Myocyte (in vitro differentiated cells): Measurements from ENCODE around the gene KBTBD12. TPM values are rescaled to one million over a fixed set of nuclear protein-coding genes. Genes with fewer than 3 reads are reported as not detected.

ENCODE experiments used
- DNase-seq: peaks from one replicate; pipeline ENCODE4 v3.0.0-alpha.2; 2012; ENCODE audit warnings: low read depth
- total RNA-seq: library from RNA; depleted of rRNA; stranded (reverse); fragments of >200 nt; gene quantifications from 2 replicates; pipeline ENCODE4 v1.2.3, GENCODE V29; 2014

KBTBD12 gene
- total RNA-seq, 1 donor from 2014 or later = 0.64 TPM

DNA sequence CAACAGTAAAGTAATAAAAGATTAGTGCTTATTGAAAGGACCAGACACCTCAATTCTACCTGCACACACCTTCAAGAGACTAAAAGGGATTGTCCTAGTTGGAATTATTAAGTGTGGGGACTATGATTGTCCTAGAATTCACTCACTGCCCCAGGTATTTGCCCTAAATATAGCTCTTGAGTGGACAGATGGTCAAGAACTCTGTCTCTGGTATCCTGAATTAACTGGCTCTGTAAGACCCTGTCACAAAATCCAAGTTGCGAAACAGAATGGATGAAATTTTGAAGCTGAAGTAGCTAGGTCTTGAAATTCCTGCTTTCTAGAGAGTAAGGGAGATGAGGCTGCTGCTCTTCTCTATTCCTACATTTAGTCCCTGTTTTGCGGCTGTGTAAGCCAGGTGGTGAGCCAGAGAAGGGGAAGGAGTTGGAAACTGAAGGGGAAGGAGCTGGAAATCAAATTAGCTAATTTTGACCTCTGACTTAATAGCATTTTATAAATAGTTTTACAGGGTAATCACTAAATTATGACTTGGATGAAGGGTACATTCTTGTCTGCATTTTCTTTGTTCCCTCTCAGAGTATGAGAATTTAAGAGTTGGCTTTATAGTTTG lies 34.5 kb downstream of the KBTBD12 start:
- DNase-seq = peak; percentile 6

DNA sequence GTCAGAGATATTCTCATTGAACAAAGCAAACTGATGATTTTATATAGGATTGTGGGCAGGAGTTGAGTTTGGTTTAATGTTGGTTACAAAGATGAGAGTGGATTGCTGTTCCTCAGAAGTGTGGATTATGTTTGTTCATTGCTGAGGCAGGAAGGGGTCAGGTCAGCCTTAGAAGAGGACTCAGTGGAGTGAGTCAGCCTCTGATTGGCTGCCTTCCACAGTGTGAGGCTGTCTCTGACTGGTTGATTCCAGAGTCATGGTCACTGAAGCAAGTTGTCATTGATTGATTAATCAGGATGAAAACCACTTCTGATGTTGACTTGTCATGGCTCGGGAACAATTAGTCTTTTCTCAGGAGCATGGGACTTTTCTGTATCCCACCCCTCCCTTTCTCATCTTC lies 36.2 kb downstream of the KBTBD12 start:
- DNase-seq = peak; percentile 15

DNA sequence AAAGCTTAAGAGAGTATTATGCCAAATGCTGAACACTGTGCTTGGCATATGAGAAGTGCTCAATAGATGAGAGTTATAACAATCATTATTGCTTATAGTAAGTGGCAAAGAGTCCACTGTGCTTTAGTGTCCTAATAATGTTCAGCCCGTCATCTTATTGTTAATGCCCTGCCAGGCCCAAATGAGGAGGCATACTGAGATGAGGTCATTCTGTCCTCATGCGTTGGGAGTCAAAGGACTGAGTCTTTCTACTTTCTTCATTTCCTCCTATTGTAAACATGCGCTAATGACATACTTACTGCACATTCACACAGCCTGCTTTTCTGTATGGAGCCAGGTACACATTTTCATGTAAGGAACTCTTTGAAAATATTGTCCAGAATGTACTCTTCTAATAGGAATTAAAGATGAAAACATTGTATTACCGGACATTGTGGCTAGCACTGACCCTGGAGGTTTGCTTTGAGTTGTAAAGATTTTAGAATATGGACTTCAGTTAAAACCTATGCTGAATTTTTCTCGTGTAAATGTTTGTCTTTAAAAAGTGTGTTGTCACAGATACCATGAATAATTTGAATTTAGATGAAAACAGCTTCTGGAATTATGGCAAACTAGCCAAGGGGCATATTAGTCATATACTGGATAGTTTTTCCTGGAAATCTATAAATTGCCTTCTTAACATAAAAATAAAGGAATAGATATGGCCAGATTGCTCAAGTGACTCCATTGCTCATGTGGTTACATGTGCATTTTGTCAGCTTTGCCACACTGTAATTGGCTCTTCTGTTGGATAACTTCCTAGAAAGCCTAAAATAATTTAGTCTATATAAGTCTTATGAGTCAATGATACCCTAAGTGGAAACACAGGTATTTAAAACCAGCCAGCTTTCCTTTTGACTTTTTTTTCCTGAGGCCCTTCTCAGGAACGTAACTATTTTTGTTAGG lies 38.3 kb downstream of the KBTBD12 start:
- peak; percentile 18 for DNase-seq

DNA sequence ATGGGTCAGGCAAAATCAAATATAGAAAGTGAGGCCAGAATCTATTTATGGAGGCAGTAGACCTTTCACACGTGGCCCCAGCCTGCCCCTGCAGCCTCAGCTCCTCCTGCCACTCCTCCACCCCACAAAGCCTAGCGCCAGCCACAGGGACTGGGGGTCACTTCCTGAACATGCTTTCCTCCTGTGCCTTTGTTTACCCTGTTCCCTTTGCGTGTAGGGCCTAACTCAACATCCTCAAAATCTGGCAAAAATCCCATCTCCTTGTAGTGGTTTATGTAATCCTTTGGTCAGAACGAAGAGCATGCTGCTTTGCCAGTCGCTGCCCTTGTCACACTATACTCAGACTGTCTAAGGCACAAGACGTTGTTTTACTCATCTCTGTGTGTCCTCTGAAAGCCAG lies 39.6 kb downstream of the KBTBD12 start:
- peak; percentile 58 for DNase-seq

DNA sequence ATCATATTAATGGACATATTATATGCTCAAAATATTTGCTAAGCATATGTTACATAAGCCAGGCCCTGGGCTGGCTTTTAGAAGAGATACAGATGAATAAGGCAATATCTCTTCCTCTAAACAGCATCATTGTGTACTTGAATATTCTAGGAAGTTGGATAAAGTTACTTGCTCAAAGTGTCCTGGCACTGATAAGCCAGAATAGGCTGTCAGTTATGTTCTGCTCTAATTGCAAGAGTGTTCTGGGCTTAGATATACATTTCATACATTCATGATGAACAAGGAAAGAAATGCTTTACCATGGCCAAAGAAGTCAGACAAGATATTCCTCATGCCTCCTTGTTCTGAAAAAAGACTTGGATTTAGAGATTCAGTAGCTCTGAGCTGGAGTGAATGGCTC lies 40.7 kb downstream of the KBTBD12 start:
- no peak for DNase-seq

DNA sequence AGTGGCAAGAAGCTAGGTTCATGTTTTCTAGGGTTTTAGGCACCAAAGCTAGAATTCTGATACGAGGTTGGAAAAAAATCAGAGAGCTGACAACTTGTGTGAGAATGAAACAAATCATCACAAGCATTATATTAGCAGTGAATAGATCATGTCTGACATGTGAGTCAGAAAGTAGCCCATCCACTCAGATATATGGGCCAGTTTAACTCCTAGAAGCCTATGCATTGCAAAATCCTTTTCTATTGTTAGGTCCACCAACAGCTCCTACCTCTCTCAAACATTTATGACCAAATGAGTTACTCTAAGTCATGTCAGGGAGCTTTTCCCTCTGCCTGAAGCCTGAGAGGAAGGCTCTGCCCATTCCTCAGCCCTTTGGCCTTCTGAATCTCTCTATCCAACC lies 44.0 kb downstream of the KBTBD12 start:
- DNase-seq = no peak

DNA sequence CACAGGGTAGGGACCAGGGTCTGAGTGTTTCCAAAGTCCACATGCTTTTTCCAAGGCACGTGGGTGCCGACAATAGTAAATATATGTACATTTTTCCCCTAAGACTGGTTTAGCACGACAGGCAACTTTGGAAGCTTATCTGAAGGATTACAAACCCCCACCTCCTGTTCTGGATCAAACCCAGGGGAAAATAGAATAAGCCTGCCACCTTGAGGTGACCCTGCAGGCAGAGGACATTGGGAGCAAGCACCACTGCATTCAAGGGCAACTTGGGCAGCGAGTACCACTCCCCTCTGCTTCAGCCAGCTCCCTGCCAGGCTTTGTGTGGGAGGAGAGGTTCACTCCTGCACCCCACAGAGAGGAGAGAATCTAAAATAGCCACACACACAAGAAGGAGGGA lies 44.8 kb downstream of the KBTBD12 start:
- peak; percentile 51 for DNase-seq

DNA sequence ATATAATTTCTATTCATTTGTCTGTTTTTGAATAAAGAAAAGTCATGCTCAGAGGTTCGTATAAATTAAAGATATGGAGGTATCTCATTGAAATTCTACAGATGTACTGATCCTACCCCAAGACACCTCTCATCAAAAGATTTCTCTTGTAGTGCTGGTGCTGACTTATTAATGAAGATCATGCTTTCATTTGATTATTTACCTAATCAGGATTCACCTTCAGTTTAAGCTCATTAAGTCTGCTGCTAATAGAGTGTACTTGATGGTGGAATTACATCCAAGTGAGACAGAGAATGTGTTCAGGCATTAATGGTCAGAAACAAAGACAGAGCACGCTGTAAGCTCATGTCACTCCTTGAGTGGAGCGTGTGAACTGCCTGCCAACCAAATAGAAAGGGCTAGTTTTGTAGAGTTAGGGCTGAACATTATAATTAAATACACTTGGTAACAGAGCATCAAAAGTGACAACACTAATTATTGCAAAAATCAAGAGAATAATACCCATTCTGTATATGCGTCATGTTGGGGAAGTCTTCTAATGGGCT lies 45.5 kb downstream of the KBTBD12 start:
- no peak for DNase-seq

DNA sequence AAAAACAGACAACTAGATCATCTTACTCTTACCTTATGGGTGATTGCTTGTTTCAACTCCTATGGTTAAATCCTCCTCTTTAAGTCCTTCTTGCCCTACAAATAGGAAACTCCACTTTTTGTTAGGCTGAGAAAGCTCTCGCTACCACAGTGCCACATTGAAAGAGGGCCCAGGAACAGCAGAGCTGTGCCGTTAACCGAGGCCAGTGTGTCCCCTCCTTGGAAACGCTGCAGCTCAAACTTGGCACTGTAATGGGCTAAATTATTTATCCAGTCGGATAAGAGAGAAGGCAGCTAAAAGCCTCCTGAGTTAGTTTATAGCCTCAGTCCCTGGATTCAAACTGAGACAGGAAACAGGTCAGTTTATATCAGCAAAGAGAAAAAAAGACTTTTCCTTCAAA lies 46.1 kb downstream of the KBTBD12 start:
- no peak for DNase-seq

DNA sequence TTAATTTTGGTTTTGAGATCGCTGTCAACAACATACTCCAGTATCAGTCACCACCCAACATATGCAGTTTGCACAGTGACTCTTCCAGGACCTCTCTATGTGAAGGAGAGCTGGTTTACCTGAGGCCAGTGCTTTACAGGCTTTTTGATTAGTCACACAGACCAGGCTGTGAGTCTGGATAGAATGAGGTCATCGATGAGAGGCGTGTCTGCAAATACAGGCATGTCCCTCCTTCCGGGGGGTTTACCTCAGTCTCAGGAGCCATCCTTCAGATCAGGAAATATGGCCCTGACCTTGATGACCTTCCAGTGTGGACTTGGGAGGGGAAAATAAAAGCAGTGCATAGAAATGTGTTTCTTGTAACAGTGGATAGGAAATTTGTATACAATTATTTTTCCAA lies 46.9 kb downstream of the KBTBD12 start:
- no peak for DNase-seq

DNA sequence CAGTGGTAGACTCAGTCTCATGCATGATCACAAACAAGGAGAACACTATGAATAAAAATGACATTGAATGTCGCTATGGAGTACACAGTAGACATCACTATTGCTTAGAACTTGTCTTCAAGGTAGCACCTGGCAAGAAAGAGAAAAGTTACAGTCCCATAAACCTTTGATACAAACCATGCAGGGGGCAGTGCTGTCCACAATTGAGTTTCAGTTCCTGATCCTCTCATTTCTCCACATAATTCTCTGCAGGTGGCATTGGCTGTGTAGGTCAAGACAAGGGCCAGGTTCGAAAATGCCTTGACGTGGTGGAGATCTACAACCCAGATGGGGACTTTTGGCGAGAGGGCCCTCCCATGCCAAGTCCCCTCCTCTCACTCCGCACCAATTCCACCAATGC lies 47.9 kb downstream of the KBTBD12 start:
- DNase-seq = no peak

DNA sequence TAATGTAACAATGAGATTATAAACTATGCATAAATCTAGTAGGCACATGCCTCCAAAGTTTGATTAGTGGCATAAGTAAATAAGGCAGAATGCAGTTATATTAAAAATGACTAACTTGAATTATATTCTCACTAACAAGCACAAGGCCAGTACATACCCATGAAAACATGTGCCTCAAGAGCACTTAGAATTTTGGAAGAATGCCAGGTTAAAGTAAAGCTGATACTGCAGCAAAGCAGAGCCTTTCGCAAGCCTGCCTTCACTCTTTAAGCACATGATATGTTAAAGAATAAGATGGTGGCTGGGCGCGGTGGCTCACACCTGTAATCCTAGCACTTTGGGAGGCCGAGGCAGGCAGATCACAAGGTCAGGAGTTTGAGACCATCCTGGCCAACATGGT lies 49.0 kb downstream of the KBTBD12 start:
- DNase-seq = no peak

DNA sequence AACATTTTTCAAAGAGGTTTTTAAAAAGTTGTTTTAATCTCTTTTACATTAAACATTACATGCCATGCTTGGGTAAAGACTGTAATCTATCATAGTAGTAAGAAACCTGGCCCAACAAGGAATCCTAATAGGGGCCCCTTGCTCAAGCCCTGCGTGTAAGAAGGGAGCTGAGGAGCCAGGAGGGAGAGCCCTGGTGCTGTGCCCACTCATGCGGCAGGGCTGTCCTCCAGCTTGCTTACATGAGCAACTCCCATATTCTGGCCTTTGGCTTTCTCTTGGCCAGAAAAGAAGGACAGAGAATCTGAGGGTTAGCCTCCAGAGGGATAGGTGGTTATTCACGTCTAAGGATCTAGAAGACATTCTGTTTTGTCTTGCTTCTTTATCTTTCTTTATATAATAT lies 49.8 kb downstream of the KBTBD12 start:
- no peak for DNase-seq

DNA sequence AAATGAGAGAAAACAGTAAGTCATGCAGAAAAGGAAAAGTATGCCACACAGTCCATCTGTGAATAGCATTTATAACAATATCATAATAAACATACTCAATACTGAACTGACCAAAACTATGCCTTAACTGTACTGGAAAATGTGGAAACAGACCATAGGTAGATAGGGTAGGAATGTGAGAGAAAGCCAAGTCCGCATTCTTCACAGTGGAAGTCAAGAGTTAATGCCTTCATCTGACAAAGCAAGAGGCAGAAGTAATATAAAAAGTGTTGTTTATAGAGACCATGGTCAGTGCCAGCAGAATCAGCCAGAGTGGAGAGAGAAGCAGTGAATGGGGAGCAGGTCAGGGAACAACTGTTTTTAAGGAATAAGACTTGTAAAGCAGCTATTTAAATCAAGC lies 52.3 kb downstream of the KBTBD12 start:
- DNase-seq = no peak

DNA sequence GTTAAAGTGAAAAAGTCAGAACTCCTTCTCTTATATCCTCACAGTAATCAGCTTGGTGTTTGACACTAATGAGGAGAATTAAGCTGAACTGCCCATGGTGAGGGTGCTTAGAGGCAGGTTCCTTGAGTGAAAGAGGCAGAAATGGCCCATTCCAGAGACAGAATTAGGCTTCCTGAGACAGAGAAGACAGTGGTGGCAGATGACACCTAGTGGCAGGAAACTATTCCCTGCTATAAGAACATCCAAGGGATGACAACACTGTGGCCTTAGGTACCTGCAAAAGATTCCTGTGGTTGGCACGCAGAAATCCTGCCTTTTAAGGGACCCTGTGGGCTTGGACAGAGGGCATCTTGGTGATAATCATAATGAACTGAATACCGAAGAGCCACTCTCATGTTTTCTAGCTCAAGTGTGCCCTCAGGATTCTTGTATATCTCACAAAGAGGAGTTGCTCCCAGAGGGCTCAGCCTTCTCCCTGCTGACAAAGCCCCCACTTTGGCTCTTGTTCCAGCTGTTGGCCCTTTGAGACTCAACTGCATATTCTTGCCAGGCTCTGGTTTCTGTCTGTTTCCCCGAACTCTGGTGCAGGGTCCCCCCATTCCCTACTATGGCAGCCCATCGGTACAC lies 56.0 kb downstream of the KBTBD12 start:
- DNase-seq = peak; percentile 63

DNA sequence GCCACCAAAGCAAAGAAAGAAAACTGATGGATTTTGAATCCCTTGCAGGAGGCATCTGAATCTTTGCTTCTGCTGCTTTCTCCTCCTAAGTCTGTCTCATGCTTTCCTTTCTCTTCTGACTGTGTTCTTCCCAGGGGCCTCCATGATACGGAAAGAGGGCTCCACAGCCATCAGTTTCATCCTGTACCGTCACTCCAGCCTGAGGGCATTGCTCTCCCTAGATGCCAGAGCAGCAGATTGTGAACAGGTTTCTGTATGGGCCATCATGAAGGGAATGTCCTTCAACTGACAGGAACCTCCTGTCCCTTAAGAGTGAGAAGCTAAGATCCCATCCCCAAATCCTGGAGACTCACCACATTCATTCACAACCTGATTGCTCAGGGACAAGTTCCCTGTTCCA lies 59.2 kb downstream of the KBTBD12 start:
- DNase-seq = no peak

DNA sequence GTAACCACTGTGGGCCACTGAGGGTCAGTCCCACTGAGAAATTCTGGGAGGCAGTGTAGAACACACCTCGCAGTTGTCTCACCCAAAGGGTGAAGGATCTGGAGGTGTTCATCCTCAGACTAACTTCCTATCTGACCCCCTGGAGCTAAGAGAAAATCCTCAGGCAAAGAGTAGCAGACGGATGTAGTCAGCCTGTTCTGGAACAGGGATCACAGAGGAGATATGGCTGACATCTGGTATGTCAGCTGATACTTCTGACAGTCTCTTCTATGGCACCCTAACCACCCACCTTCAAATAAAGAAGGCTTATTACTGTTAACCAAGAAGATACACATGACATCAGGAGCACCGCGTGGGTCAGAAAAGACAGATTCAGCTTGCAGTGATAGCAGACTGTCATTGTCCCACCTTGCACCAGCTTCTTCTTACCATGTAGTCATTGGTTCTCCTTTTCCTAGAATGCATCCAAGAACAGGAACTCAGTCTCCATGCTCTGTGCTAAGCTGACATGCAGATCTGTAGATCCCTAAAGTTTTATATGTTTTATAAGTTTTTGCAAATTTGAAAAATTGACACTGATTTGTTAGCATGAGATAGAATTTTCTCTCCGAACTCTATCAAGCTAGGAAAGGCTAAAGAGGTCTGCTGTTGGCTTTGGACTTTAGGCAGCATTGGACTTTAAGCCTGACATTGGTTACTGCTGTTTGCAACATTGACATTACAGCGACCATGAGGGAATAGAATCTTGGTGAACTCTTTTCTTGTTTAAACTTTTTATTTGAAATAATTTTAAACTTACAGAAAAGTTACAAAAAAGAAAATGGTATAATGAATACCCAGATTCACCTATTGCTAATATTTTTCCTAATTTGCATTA lies 60.4 kb downstream of the KBTBD12 start:
- no peak for DNase-seq

DNA sequence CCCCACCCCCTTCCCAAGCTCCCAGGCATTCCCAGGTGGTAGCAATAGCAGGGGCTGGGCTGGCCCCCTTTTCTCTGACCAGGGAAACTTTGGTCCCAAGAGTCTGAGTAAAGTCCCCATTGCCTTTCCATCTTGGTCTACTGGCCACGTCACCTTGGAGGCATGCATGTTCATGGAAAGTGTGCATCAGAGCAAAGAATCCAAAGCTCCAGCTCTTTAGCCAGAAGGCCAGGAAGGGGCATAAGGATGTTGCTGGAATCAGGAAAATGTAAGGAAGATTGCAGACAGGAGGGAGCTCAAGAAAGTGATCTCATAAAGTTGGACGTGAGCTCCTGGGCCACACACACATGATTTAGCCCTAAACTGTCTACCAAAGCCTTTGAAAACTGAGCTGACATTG lies 63.6 kb downstream of the KBTBD12 start:
- DNase-seq = no peak

DNA sequence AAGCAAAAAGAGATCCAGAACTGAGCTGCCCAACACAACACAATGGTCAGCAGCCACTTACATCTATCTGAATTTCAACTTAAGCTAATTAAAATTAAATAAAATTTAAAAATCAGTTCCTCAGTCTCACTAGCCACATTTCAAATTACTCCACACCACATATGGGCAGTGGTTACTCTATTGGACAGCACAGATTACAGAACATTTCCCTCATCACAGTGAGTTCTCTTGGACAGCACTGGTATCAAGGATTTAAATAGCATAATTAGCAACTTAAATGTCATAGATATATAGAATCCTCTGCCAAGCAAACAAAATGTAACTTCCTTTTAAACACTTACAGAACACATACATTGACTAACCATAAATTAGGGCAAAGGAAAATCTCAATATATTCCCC lies 64.4 kb downstream of the KBTBD12 start:
- DNase-seq = no peak

DNA sequence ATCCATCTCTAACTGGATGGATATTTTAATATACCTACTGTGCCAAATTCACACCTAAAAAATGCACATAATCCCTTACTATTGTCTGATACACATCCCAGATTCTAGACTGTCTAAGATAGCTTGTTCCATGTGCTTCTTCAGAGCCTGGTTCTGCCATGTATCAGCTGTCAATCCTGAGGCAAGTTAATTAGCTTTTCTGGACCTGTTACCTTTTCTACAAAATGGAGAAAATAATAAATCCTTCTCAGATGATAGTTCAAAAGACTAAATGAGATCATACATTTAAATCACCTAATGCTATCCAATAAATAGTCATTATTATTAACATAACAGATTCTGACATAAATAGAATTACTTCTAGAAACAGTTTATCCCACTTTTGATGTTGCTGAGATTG lies 66.1 kb downstream of the KBTBD12 start:
- no peak for DNase-seq

DNA sequence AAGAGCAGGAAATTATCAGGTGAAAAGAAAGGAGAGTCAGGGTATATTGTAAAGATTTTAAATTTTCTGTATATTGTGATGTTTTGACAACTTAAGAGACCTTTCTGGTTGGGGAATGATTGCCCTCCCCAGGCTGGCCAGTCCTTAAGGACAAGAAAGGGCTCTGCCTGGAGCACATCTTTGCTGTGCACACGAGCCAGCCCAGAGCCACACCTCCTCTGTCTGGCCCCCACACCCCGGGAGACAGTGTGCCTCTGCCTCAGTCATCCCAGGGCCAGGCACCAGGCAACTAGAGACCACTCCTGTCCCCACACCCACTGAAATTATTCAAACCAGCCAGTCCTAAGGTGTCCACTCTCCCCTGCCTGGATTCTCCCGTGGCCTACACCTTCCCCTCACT lies 67.1 kb downstream of the KBTBD12 start:
- DNase-seq = no peak
